Activated CD8-positive, alpha-beta memory T cell treated with anti-CD3 and anti-CD28 coated beads, Interleukin-2, amount 10 ng/mL, durations not matched to agents 7 days and 5 days (primary cell): ENCODE data around the gene DXO. TPM values are rescaled to one million over a fixed set of nuclear protein-coding genes. Genes with fewer than 3 reads are reported as not detected.

Experiments
- ATAC-seq: fragments of 150-1000 bp; cut with Tn5 transposase; one replicate; pipeline ENCODE4 v1.10.0; 2021; ENCODE audit warnings: moderate library complexity
- CTCF ChIA-PET: fragments of 350-600 bp; sonication (Branson Sonifier 250); formaldehyde crosslinking; loops from one replicate; lab custom pipeline; 2021; ENCODE audit warnings: antibody characterized with exemption; lab: Charles Lee
- DNase-seq: peaks from one replicate; pipeline ENCODE4 v3.0.0-alpha.2; 2020
- H3K27ac Mint-ChIP-seq: one replicate; pipeline ENCODE4 v1.8.0; 2021; ENCODE audit warnings: mild to moderate bottlenecking, mixed read lengths
- H3K27me3 Mint-ChIP-seq: one replicate; pipeline ENCODE4 v1.8.0; 2021; ENCODE audit warnings: mixed read lengths
- H3K36me3 Mint-ChIP-seq: one replicate; pipeline ENCODE4 v1.8.0; 2021; ENCODE audit warnings: mild to moderate bottlenecking, mixed read lengths
- H3K4me1 Mint-ChIP-seq: one replicate; pipeline ENCODE4 v1.8.0; 2021; ENCODE audit warnings: mixed read lengths
- H3K4me3 Mint-ChIP-seq: one replicate; pipeline ENCODE4 v1.8.0; 2021; ENCODE audit warnings: mild to moderate bottlenecking, moderate library complexity, mixed read lengths
- H3K9me3 Mint-ChIP-seq: one replicate; pipeline ENCODE4 v1.8.0; 2022; ENCODE audit warnings: low read depth, mixed read lengths
- total RNA-seq, 2 experiments: library from RNA; stranded (reverse); gene quantifications; one replicate each; pipeline ENCODE4 v1.2.3, GENCODE V29; 2021

DXO gene
- total RNA-seq, 2 experiments from 2014 or later: 17.4 to 18.7 TPM

- DNase-seq (no peak), ATAC-seq (no peak)
- Mint-ChIP-seq H3K9me3 (no peaks in the 10 kb centered on the region), H3K4me3 (peak overlapping the region; percentile 96), H3K4me1 (peaks cover 34% of the 10 kb centered on the region), H3K27me3 (no peaks in the 10 kb centered on the region), H3K27ac (peak overlapping the region; percentile 100), H3K36me3 (peaks cover 8% of the 10 kb centered on the region)
- CTCF ChIA-PET: interaction anchor here (1.1 to 4.4 kb wide), 4 partner anchors 9 to 20 kb away, joined by 3 to 27 read pairs (median 8); partner anchors contain the start of genes NELFE and SKIC2
Measured at GRCh38 chr6:31971279-31971992, 502 bp downstream of the DXO start.

- DNase-seq: no peak
- H3K27ac Mint-ChIP-seq: peak overlapping the region; percentile 100
- H3K36me3 Mint-ChIP-seq: peaks cover 10% of the 10 kb centered on the region
- peak overlapping the region; percentile 96 for H3K4me3 Mint-ChIP-seq
- H3K4me1 Mint-ChIP-seq: peaks cover 34% of the 10 kb centered on the region
- no peaks in the 10 kb centered on the region for H3K9me3 Mint-ChIP-seq
- ATAC-seq: no peak
- H3K27me3 Mint-ChIP-seq: no peaks in the 10 kb centered on the region
- CTCF ChIA-PET: interaction anchor here (1.2 to 4.4 kb wide), 4 partner anchors 9 to 48 kb away, joined by 3 to 27 read pairs (median 8); partner anchors contain the start of genes NELFE and SKIC2
Measured at GRCh38 chr6:31970604-31971271, 1.2 kb downstream of the DXO start.

- ATAC-seq (no peak), DNase-seq (no peak)
- Mint-ChIP-seq H3K4me1 (peaks cover 34% of the 10 kb centered on the region), H3K36me3 (peaks cover 12% of the 10 kb centered on the region), H3K27ac (peak overlapping the region; percentile 100), H3K27me3 (no peaks in the 10 kb centered on the region), H3K9me3 (no peaks in the 10 kb centered on the region), H3K4me3 (peak overlapping the region; percentile 96)
- CTCF ChIA-PET: interaction anchor here (1.2 to 4.4 kb wide), 3 partner anchors 11 to 47 kb away, joined by 3 to 27 read pairs (median 12); partner anchors contain the start of genes NELFE and SKIC2
Measured at GRCh38 chr6:31969712-31970603, 2.0 kb downstream of the DXO start.

- Mint-ChIP-seq H3K4me3 (no peak overlapping the region), H3K4me1 (peaks cover 33% of the 10 kb centered on the region), H3K36me3 (peaks cover 15% of the 10 kb centered on the region), H3K9me3 (no peaks in the 10 kb centered on the region), H3K27me3 (no peaks in the 10 kb centered on the region), H3K27ac (no peak overlapping the region)
- CTCF ChIA-PET: interaction anchor here (1.2 to 4.4 kb wide), 4 partner anchors 10 to 46 kb away, joined by 3 to 27 read pairs (median 8); partner anchors contain the start of genes NELFE and SKIC2
- no peak for ATAC-seq
- DNase-seq: no peak
Measured at GRCh38 chr6:31968791-31969711, 2.9 kb downstream of the DXO start.

- no peak for DNase-seq
- Mint-ChIP-seq H3K27me3 (no peaks in the 10 kb centered on the region), H3K4me3 (no peak overlapping the region), H3K9me3 (no peaks in the 10 kb centered on the region), H3K27ac (no peak overlapping the region), H3K4me1 (peaks cover 29% of the 10 kb centered on the region), H3K36me3 (peaks cover 20% of the 10 kb centered on the region)
- no peak for ATAC-seq
- CTCF ChIA-PET: interaction anchor here (0.5 to 1.2 kb wide), 2 partner anchors 16 to 568 kb away, joined by 3 read pairs; no protein-coding TSS in a partner anchor
Measured at GRCh38 chr6:31968326-31968725, 3.6 kb downstream of the DXO start.

GRCh38 chr6:31967926-31968320, 4.0 kb downstream of the DXO start:
- no peak for ATAC-seq
- H3K9me3 Mint-ChIP-seq: no peaks in the 10 kb centered on the region
- H3K27ac Mint-ChIP-seq: no peak overlapping the region
- DNase-seq: no peak
- CTCF ChIA-PET: interaction anchor here (0.5 to 1.2 kb wide), 2 partner anchors 16 to 568 kb away, joined by 3 read pairs; no protein-coding TSS in a partner anchor
- H3K27me3 Mint-ChIP-seq: no peaks in the 10 kb centered on the region
- peaks cover 21% of the 10 kb centered on the region for H3K36me3 Mint-ChIP-seq
- H3K4me1 Mint-ChIP-seq: peaks cover 25% of the 10 kb centered on the region
- H3K4me3 Mint-ChIP-seq: no peak overlapping the region

- Mint-ChIP-seq H3K9me3 (no peaks in the 10 kb centered on the region), H3K27me3 (no peaks in the 10 kb centered on the region), H3K4me1 (peaks cover 20% of the 10 kb centered on the region), H3K36me3 (peaks cover 26% of the 10 kb centered on the region), H3K27ac (no peak overlapping the region), H3K4me3 (no peak overlapping the region)
- no peak for DNase-seq
- ATAC-seq: no peak
- CTCF ChIA-PET: interaction anchor here (0.5 to 1.2 kb wide), 2 partner anchors 15 to 567 kb away, joined by 3 read pairs; no protein-coding TSS in a partner anchor
Measured at GRCh38 chr6:31966997-31967925, 4.7 kb downstream of the DXO start.

- Mint-ChIP-seq H3K27me3 (no peaks in the 10 kb centered on the region), H3K27ac (no peak overlapping the region), H3K4me1 (peaks cover 17% of the 10 kb centered on the region), H3K4me3 (no peak overlapping the region), H3K36me3 (peaks cover 33% of the 10 kb centered on the region), H3K9me3 (no peaks in the 10 kb centered on the region)
- DNase-seq (no peak), ATAC-seq (no peak)
- CTCF ChIA-PET: no interaction called here
Measured at GRCh38 chr6:31966506-31966905, 5.4 kb downstream of the DXO start.

GRCh38 chr6:31965700-31966099, 6.2 kb downstream of the DXO start:
- no peak overlapping the region for H3K27ac Mint-ChIP-seq
- H3K4me1 Mint-ChIP-seq: peaks cover 15% of the 10 kb centered on the region
- H3K27me3 Mint-ChIP-seq: no peaks in the 10 kb centered on the region
- ATAC-seq (no peak), DNase-seq (no peak)
- H3K36me3 Mint-ChIP-seq: peaks cover 41% of the 10 kb centered on the region
- H3K9me3 Mint-ChIP-seq: no peaks in the 10 kb centered on the region
- H3K4me3 Mint-ChIP-seq: no peak overlapping the region
- CTCF ChIA-PET: no interaction called here

GRCh38 chr6:31963921-31964320, 8.0 kb downstream of the DXO start:
- DNase-seq (no peak), ATAC-seq (no peak)
- H3K4me1 Mint-ChIP-seq: peaks cover 19% of the 10 kb centered on the region
- peaks cover 39% of the 10 kb centered on the region for H3K36me3 Mint-ChIP-seq
- CTCF ChIA-PET: no interaction called here
- no peaks in the 10 kb centered on the region for H3K27me3 Mint-ChIP-seq
- H3K9me3 Mint-ChIP-seq: no peaks in the 10 kb centered on the region
- no peak overlapping the region for H3K4me3 Mint-ChIP-seq
- H3K27ac Mint-ChIP-seq: no peak overlapping the region

- DNase-seq (no peak), ATAC-seq (no peak)
- CTCF ChIA-PET: interaction anchor here (1.4 to 1.6 kb wide), 2 partner anchors 9 to 10 kb away, joined by 4 to 5 read pairs; partner anchors contain the start of gene DXO
- H3K4me3 Mint-ChIP-seq: no peak overlapping the region
- H3K36me3 Mint-ChIP-seq: peaks cover 41% of the 10 kb centered on the region
- no peaks in the 10 kb centered on the region for H3K9me3 Mint-ChIP-seq
- peaks cover 35% of the 10 kb centered on the region for H3K4me1 Mint-ChIP-seq
- no peaks in the 10 kb centered on the region for H3K27me3 Mint-ChIP-seq
- peak overlapping the region; percentile 45 for H3K27ac Mint-ChIP-seq
Measured at GRCh38 chr6:31961616-31962015, 10.3 kb downstream of the DXO start.
